ENCODE results near the gene NDUFS5. TPM values are rescaled to one million over a fixed set of nuclear protein-coding genes. Genes with fewer than 3 reads are reported as not detected.

The NDUFS5 gene
- total RNA-seq, 1 donor from 2014 or later, result 728 TPM

Other genes starting within 250 kb of the NDUFS5 start
- 22.0 TPM for gene RRAGC, start 166.6 kb upstream of the NDUFS5 start, total RNA-seq
- gene MYCBP, start 153.0 kb upstream of the NDUFS5 start, total RNA-seq, result 14.1 TPM
- gene GJA9, start 144.8 kb upstream of the NDUFS5 start, total RNA-seq, result not detected
- gene RHBDL2, start 84.5 kb upstream of the NDUFS5 start, total RNA-seq, result not detected
- gene AKIRIN1, start 35.1 kb upstream of the NDUFS5 start, total RNA-seq, result 56.8 TPM
- 200 TPM for gene MACF1, start 178.3 kb downstream of the NDUFS5 start, total RNA-seq